Fibroblast of lung (primary cell): Measurements from ENCODE around the gene PCSK2. TPM values are rescaled to one million over a fixed set of nuclear protein-coding genes. Genes with fewer than 3 reads are reported as not detected.

Experiments used
- DNase-seq, 2 donors: peaks; one replicate each; pipeline versions ENCODE4 v3.0.0 to v3.0.0-alpha.2; 2010; ENCODE audit warnings: low read depth in 2 of 2
- H2AFZ ChIP-seq: 2 replicates; pipeline ENCODE4 v1.5.1; 2012; ENCODE audit warnings: low read length, control low read depth, inconsistent platforms
- H3K27ac ChIP-seq: 2 replicates; pipeline ENCODE4 v1.5.1; 2011; ENCODE audit warnings: low read length, control low read depth; ENCODE audit not compliant: insufficient read depth
- H3K27me3 ChIP-seq: 2 replicates; pipeline ENCODE4 v1.5.1; 2011; ENCODE audit warnings: mild to moderate bottlenecking, low read length; ENCODE audit not compliant: control insufficient read depth, insufficient read depth
- H3K36me3 ChIP-seq: 2 replicates; pipeline ENCODE4 v1.5.1; 2011; ENCODE audit warnings: low read length; ENCODE audit not compliant: control insufficient read depth, insufficient read depth
- H3K4me1 ChIP-seq: 2 replicates; pipeline ENCODE4 v1.5.1; 2011; ENCODE audit warnings: low read length; ENCODE audit not compliant: control insufficient read depth, insufficient read depth; ENCODE audit errors: extremely low read depth
- H3K4me2 ChIP-seq: 2 replicates; pipeline ENCODE4 v1.5.1; 2011; ENCODE audit warnings: low read length, control low read depth; ENCODE audit not compliant: insufficient read depth; ENCODE audit errors: extremely low read depth
- H3K4me3 ChIP-seq, 4 experiments: fragments of 200-600 bp in 1 of 4; sonication (generic) in 1 of 4; replicated peaks in 1 of 4; 2 replicates each; pipeline ENCODE4 v1.5.1; 2011 to 2016; ENCODE audit warnings: low read length in 4 of 4, low read depth in 3 of 4, mild to moderate bottlenecking in 3 of 4, control low read depth in 2 of 4, inconsistent platforms in 1 of 4, mixed read lengths in 1 of 4; ENCODE audit not compliant: insufficient read depth in 1 of 4; ENCODE audit errors: control extremely low read depth in 1 of 4
- H3K79me2 ChIP-seq: 2 replicates; pipeline ENCODE4 v1.5.1; 2012; ENCODE audit warnings: mild to moderate bottlenecking, low read length, inconsistent platforms; ENCODE audit not compliant: control insufficient read depth, insufficient read depth
- H3K9ac ChIP-seq: 2 replicates; pipeline ENCODE4 v1.5.1; 2011; ENCODE audit warnings: mild to moderate bottlenecking, low read length, control low read depth; ENCODE audit not compliant: insufficient read depth
- H3K9me3 ChIP-seq: 2 replicates; pipeline ENCODE4 v1.5.1; 2012; ENCODE audit warnings: low read depth, low read length; ENCODE audit not compliant: control insufficient read depth, insufficient read depth
- H4K20me1 ChIP-seq: 2 replicates; pipeline ENCODE4 v1.5.1; 2011; ENCODE audit warnings: low read length; ENCODE audit not compliant: control insufficient read depth, insufficient read depth; ENCODE audit errors: extremely low read depth
- EZH2 ChIP-seq: IDR thresholded peaks from 2 replicates; pipeline ENCODE4 v1.5.1; 2012; ENCODE audit warnings: low read length, control low read depth, mild to moderate bottlenecking; ENCODE audit errors: missing control alignments
- polyA plus RNA-seq, 2 donors: library from polyadenylated mRNA; depleted of rRNA in 1 of 2; stranded (reverse) in 1 of 2; unstranded in 1 of 2; fragments of >200 nt; gene quantifications; 2 replicates each; pipeline ENCODE4 v1.2.1, GENCODE V29; 2011 to 2012; ENCODE audit warnings: missing spikeins in 1 of 2
- total RNA-seq: library from RNA; depleted of rRNA; stranded (reverse); fragments of >200 nt; gene quantifications from 2 replicates; pipeline ENCODE4 v1.2.1, GENCODE V29; 2014
- TF ChIP-seq, protein P1 (sequence below), 2 donors: IDR thresholded peaks in 1 of 2; conservative IDR thresholded peaks in 1 of 2; 1 replicate in 1 of 2; 2 replicates in 1 of 2; pipeline ENCODE4 v1.5.1; 2011 to 2012; ENCODE audit warnings: low read length in 2 of 2, control low read depth in 1 of 2, inconsistent platforms in 1 of 2, low read depth in 1 of 2, mild to moderate bottlenecking in 1 of 2

Gene PCSK2
- total and polyA plus RNA-seq, 2 donors (not counting 1 experiment from before 2014, with no cell fraction given): under 0.01 to 1.2 TPM

DNA sequence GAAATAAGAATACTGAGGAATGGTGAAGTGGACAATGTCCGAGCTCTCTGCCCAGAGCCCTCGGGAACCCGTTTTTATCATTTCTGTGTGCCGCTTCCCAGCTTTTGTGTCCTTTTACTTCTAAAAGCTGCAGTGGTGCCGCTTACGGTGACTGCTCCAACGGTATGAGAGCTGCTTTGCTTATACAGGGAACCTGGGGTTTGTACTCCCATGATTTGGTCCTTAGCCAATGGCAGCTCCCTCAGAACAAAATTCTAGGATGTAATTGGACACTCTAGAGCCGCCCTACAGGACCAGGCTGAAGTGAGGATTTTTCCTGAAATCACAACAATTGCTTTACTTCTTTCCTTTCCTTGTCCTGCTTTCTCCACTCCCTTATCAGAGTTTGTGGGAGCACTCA is 24.2 kb upstream of the PCSK2 start:
- H3K9me3 ChIP-seq: no peaks in the 10 kb centered on the region
- TF ChIP-seq EZH2: no peak
- TF ChIP-seq, protein P1, sequence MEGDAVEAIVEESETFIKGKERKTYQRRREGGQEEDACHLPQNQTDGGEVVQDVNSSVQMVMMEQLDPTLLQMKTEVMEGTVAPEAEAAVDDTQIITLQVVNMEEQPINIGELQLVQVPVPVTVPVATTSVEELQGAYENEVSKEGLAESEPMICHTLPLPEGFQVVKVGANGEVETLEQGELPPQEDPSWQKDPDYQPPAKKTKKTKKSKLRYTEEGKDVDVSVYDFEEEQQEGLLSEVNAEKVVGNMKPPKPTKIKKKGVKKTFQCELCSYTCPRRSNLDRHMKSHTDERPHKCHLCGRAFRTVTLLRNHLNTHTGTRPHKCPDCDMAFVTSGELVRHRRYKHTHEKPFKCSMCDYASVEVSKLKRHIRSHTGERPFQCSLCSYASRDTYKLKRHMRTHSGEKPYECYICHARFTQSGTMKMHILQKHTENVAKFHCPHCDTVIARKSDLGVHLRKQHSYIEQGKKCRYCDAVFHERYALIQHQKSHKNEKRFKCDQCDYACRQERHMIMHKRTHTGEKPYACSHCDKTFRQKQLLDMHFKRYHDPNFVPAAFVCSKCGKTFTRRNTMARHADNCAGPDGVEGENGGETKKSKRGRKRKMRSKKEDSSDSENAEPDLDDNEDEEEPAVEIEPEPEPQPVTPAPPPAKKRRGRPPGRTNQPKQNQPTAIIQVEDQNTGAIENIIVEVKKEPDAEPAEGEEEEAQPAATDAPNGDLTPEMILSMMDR (conservative IDR thresholded peaks at IDR 0.05 in 1 of 2, IDR thresholded peaks at IDR 0.05 in 1 of 2; ENCODE audit: low read depth in 1 of 2, low read length in 2 of 2): no peak

DNA sequence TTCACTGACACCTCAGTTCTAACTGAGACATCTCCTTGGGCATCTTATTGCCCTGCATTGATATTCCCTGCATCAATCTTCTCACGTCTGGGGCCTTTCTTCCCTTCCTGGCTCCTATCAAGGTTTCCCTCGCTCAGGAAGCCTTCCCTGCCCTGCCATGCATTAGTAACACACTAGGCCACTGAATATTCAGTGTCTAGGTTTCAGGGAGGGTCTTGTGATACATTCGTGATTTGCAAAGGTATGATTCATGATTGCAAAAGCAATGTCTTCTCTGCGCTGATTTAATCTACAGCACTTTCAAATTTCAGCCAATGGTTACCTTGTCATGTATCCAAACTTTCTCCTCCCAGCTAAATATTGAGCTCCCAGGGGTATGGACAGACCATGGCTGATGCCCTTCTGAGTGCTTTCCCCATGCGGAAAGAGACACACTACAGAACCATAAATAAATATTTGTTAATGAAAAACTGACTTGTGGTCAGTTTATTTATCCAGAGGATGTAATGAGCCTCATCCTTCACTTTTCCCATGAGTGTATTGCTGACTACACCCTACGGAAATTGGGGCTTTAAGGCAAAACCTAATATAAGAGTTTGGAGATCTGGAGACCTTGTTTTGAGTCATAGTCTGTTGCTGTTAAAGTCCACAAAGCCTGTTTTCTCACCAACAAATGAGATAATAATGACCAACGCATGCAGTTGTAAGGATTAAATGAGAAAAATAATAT is 21.6 kb upstream of the PCSK2 start:
- H3K27ac ChIP-seq: no peak overlapping the region

More for the DNA sequence above, 24.2 kb upstream of the PCSK2 start:
- no peak for DNase-seq
- H2AFZ ChIP-seq: no peak overlapping the region
- no peaks in the 10 kb centered on the region for H4K20me1 ChIP-seq
- no peak overlapping the region for H3K4me3 ChIP-seq
- H3K27me3 ChIP-seq: no peaks in the 10 kb centered on the region
- no peak overlapping the region for H3K27ac ChIP-seq
- no peak overlapping the region for H3K4me2 ChIP-seq
- H3K9ac ChIP-seq: no peak overlapping the region
- H3K36me3 ChIP-seq: no peaks in the 10 kb centered on the region
- no peaks in the 10 kb centered on the region for H3K79me2 ChIP-seq
- H3K4me1 ChIP-seq: no peaks in the 10 kb centered on the region

GRCh38 chr20:17210387-17210786 is 16.5 kb upstream of the PCSK2 start:
- H3K9me3 ChIP-seq: no peaks in the 10 kb centered on the region
- no peak for DNase-seq
- no peaks in the 10 kb centered on the region for H3K36me3 ChIP-seq
- no peak overlapping the region for H2AFZ ChIP-seq
- H3K4me1 ChIP-seq: no peaks in the 10 kb centered on the region
- TF ChIP-seq, protein P1 (conservative IDR thresholded peaks at IDR 0.05 in 1 of 2, IDR thresholded peaks at IDR 0.05 in 1 of 2; ENCODE audit: low read depth in 1 of 2, low read length in 2 of 2): no peak
- no peak for TF ChIP-seq EZH2
- no peak overlapping the region for H3K27ac ChIP-seq
- H3K79me2 ChIP-seq: no peaks in the 10 kb centered on the region
- no peaks in the 10 kb centered on the region for H4K20me1 ChIP-seq
- no peaks in the 10 kb centered on the region for H3K27me3 ChIP-seq
- H3K9ac ChIP-seq: no peak overlapping the region
- no peak overlapping the region for H3K4me2 ChIP-seq
- no peak overlapping the region for H3K4me3 ChIP-seq

More for the DNA sequence above, 21.6 kb upstream of the PCSK2 start:
- no peak overlapping the region for H3K4me3 ChIP-seq
- no peaks in the 10 kb centered on the region for H4K20me1 ChIP-seq
- no peaks in the 10 kb centered on the region for H3K9me3 ChIP-seq
- no peak for TF ChIP-seq EZH2
- TF ChIP-seq, protein P1 (conservative IDR thresholded peaks at IDR 0.05 in 1 of 2, IDR thresholded peaks at IDR 0.05 in 1 of 2; ENCODE audit: low read depth in 1 of 2, low read length in 2 of 2): no peak
- no peaks in the 10 kb centered on the region for H3K27me3 ChIP-seq
- no peak overlapping the region for H2AFZ ChIP-seq
- H3K9ac ChIP-seq: no peak overlapping the region
- H3K4me1 ChIP-seq: no peaks in the 10 kb centered on the region
- no peaks in the 10 kb centered on the region for H3K79me2 ChIP-seq
- no peaks in the 10 kb centered on the region for H3K36me3 ChIP-seq
- no peak for DNase-seq
- H3K4me2 ChIP-seq: no peak overlapping the region
